ENCODE measurements around the gene APLF. TPM values are rescaled to one million over a fixed set of nuclear protein-coding genes. Genes with fewer than 3 reads are reported as not detected.

Gene APLF
- total RNA-seq, 4 donors from 2014 or later: 2.3 to 4.8 (median 3.5) TPM

DNA sequence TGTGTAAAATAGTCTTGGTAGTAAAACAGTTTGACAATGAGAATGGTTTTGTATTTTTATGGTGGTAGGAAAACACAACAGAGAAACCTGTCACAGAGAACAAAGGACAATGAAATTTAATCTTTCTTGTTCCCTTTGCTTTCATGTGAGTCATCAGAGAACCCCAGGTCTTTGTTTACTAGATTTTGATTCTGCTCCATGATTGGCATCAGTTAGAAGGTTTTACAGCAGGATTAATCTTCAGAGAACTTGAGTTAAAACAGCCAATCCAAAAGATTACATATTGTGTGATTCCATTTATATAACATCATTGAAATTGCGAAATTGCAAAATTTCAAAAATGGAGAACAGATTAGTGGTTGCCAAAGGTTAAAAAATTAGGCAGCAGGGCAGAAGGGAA, 2.5 kb downstream of the APLF start:
- no peak for DNase-seq
- in situ Hi-C loops (cut with MboI; ENCODE audit: low sequenced_read_pairs in 4 of 4): loop anchor here in 1 of 4 donors (10.0 kb wide), 1 partner anchor 455 kb away; no protein-coding TSS in a partner anchor
- Histone ChIP-seq H3K27me3 (no peaks in the 10 kb centered on the region), H3K4me1 (peaks cover 20 to 21% of the 10 kb centered on the region in 2 donors), H3K36me3 (no peaks in the 10 kb centered on the region), H3K4me3 (no peak overlapping the region), H3K27ac (no peak overlapping the region), H3K9me3 (no peaks in the 10 kb centered on the region)
- intact Hi-C loops (cut with DNase I; ENCODE audit: low total_unique reads): loop anchor here (10.0 kb wide), 2 partner anchors 125 to 835 kb away; no protein-coding TSS in a partner anchor
- no peak for ATAC-seq
- no peak for TF ChIP-seq CTCF (IDR thresholded peaks at IDR 0.05 in 4 of 5, conservative IDR thresholded peaks at IDR 0.05 in 1 of 5)
- TF ChIP-seq POLR2A (IDR thresholded peaks at IDR 0.05): no peak

DNA sequence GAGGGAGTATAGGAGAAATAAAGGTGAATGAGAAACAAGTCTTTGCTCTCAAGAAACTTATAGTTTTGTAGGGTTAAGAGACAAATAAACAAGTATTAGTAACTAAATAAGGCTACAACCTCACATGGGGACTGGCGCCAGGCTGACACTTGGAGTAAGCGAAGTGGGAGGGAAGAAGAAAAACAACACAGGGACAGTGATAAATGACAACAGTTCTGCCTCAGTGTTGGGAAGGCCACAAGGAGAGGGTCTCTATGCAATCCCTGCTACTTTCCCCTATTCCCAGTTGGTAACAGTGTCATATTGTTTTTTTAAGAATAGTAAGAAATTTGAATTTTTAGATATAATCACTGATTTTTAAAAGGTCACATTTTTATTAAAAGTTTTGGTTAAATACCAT, 4.0 kb downstream of the APLF start:
- no peak overlapping the region for H3K4me3 ChIP-seq
- ATAC-seq (no peak), DNase-seq (no peak)
- H3K27ac ChIP-seq: no peak overlapping the region
- no peaks in the 10 kb centered on the region for H3K36me3 ChIP-seq
- TF ChIP-seq POLR2A (IDR thresholded peaks at IDR 0.05) (no peak), CTCF (IDR thresholded peaks at IDR 0.05 in 4 of 5, conservative IDR thresholded peaks at IDR 0.05 in 1 of 5) (no peak)
- no peaks in the 10 kb centered on the region for H3K9me3 ChIP-seq
- intact Hi-C loops (cut with DNase I; ENCODE audit: low total_unique reads): no loop called here
- in situ Hi-C loops (cut with MboI; ENCODE audit: low sequenced_read_pairs in 4 of 4): loop anchor here in 1 of 4 donors (10.0 kb wide), 1 partner anchor 453 kb away; no protein-coding TSS in a partner anchor
- H3K27me3 ChIP-seq: no peaks in the 10 kb centered on the region
- peaks cover 14 to 16% of the 10 kb centered on the region in 2 donors for H3K4me1 ChIP-seq

DNA sequence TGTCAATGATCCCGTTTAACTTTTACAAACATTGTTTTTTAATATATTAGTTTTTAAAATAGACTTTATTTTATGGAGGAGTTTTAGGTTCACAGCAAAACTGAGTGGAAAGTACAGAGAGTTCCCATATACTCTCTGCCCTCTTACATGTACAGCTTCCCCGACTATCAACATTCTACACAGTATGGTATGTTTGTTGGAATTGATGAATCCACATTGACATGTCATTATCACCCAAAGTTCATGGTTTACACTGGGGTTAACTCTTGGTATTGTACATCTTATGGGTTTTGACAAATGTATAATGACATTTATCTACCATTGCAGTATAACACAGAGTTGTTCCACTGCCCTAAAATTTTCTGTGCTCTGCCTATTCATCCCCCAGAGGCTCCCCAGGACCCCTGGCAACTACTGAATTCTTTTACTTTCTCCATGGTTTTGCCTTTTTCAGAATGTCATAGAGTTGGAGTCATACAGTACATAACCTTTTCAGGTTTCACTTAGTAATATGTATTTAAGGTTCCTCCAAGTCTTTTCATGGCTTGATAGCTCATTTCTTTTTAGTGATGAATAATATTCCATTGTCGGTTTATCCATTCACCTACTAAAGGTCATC, 5.5 kb downstream of the APLF start:
- no peaks in the 10 kb centered on the region for H3K9me3 ChIP-seq
- no peak overlapping the region for H3K27ac ChIP-seq
- in situ Hi-C loops (cut with MboI; ENCODE audit: low sequenced_read_pairs in 4 of 4) (loop anchor here in 1 of 4 donors (10.0 kb wide), 1 partner anchor 452 kb away; no protein-coding TSS in a partner anchor), intact Hi-C loops (cut with DNase I; ENCODE audit: low total_unique reads) (no loop called here)
- H3K27me3 ChIP-seq: no peaks in the 10 kb centered on the region
- H3K4me1 ChIP-seq: peaks cover 9 to 13% of the 10 kb centered on the region in 2 donors
- no peaks in the 10 kb centered on the region for H3K36me3 ChIP-seq
- H3K4me3 ChIP-seq: no peak overlapping the region
- DNase-seq (no peak), ATAC-seq (no peak)
- no peak for TF ChIP-seq POLR2A (IDR thresholded peaks at IDR 0.05)
- TF ChIP-seq CTCF (IDR thresholded peaks at IDR 0.05 in 4 of 5, conservative IDR thresholded peaks at IDR 0.05 in 1 of 5): no peak

GRCh38 chr2:68475110-68475509, 7.7 kb downstream of the APLF start:
- H3K9me3 ChIP-seq: no peaks in the 10 kb centered on the region
- H3K27ac ChIP-seq: no peak overlapping the region
- no peak overlapping the region for H3K4me3 ChIP-seq
- in situ Hi-C loops (cut with MboI; ENCODE audit: low sequenced_read_pairs in 4 of 4): loop anchor here (10.0 to 25.0 kb wide), 3 partner anchors 237 to 450 kb away; no protein-coding TSS in a partner anchor
- ATAC-seq: no peak
- TF ChIP-seq POLR2A (IDR thresholded peaks at IDR 0.05) (no peak), CTCF (IDR thresholded peaks at IDR 0.05 in 4 of 5, conservative IDR thresholded peaks at IDR 0.05 in 1 of 5) (no peak)
- H3K36me3 ChIP-seq: no peaks in the 10 kb centered on the region
- peaks cover 0 to under 1% of the 10 kb centered on the region in 2 donors for H3K4me1 ChIP-seq
- no peaks in the 10 kb centered on the region for H3K27me3 ChIP-seq
- intact Hi-C loops (cut with DNase I; ENCODE audit: low total_unique reads): no loop called here
- no peak for DNase-seq

Measured in gastrocnemius medialis (tissue), 4 donors.